Calu3 (cell line): Measurements from ENCODE around the gene SLIT3. TPM values are rescaled to one million over a fixed set of nuclear protein-coding genes. Genes with fewer than 3 reads are reported as not detected.

Experiments used
- BruUV-seq: library from RNA; stranded (reverse); fragments of 400-500 nt; replicated peaks from 2 replicates; lab custom pipeline; 2021; lab: Mats Ljungman, UMichigan
- CTCF ChIA-PET: fragments of 300-600 bp; sonication (Branson Sonifier 250); formaldehyde crosslinking; loops from one replicate; lab custom pipeline; 2022; ENCODE audit warnings: antibody characterized with exemption; lab: Charles Lee
- DNase-seq: peaks from one replicate; pipeline ENCODE4 v3.0.0; 2022
- H3K27ac Mint-ChIP-seq: one replicate; pipeline ENCODE4 v1.8.0; 2022; ENCODE audit warnings: mixed read lengths; ENCODE audit not compliant: unreplicated experiment
- H3K27me3 Mint-ChIP-seq: one replicate; pipeline ENCODE4 v1.8.0; 2022; ENCODE audit warnings: mixed read lengths; ENCODE audit not compliant: unreplicated experiment
- H3K36me3 Mint-ChIP-seq: one replicate; pipeline ENCODE4 v1.8.0; 2022; ENCODE audit warnings: mild to moderate bottlenecking, moderate library complexity, mixed read lengths; ENCODE audit not compliant: insufficient read depth, unreplicated experiment
- H3K4me1 Mint-ChIP-seq: one replicate; pipeline ENCODE4 v1.8.0; 2022; ENCODE audit warnings: mild to moderate bottlenecking, low read depth, mixed read lengths; ENCODE audit not compliant: unreplicated experiment
- H3K4me3 Mint-ChIP-seq: one replicate; pipeline ENCODE4 v1.8.0; 2022; ENCODE audit warnings: mild to moderate bottlenecking, low read depth, moderate library complexity, mixed read lengths; ENCODE audit not compliant: unreplicated experiment
- H3K9me3 Mint-ChIP-seq: one replicate; pipeline ENCODE4 v1.8.0; 2022; ENCODE audit warnings: low read depth, mixed read lengths; ENCODE audit not compliant: unreplicated experiment
- CTCF ChIP-seq: fragments of 200-600 bp; IDR thresholded peaks from one replicate; pipeline ENCODE4 v1.8.0; 2022; ENCODE audit warnings: antibody characterized with exemption; ENCODE audit not compliant: unreplicated experiment
- intact Hi-C: fragments of 100-400 bp; cut with micrococcal nuclease; formaldehyde crosslinking; loops from one replicate; pipeline ENCODE4 v1.10.0; 2022; ENCODE audit not compliant: unreplicated experiment
- total RNA-seq: library from RNA; stranded (reverse); gene quantifications from 2 replicates; pipeline ENCODE4 v1.2.3, GENCODE V29; 2022

Gene SLIT3
- total RNA-seq, 1 experiment from 2014 or later = not detected

DNA sequence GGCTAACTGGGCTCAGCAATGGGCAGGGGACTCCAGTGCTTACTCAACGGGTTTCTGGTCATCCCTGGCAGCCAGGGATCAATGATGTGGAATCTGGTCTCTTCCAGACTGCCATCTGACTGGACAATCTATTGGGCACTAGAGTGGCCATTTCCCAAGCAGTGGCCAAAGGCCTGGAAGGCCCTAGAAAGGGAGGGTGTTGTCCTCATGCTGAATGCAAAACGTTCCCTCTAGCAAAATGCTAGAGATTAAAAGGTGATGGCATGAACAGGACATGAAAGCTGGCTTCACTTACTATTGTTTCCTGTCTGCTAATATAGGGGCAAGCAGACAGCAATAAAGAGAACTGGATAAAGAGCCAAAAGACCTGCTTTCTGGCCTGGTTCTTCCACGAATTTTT is 467.6 kb downstream of the SLIT3 start:
- no peak overlapping the region for H3K27ac Mint-ChIP-seq
- no TSS peak for BruUV-seq
- intact Hi-C loops = no loop called here

DNA sequence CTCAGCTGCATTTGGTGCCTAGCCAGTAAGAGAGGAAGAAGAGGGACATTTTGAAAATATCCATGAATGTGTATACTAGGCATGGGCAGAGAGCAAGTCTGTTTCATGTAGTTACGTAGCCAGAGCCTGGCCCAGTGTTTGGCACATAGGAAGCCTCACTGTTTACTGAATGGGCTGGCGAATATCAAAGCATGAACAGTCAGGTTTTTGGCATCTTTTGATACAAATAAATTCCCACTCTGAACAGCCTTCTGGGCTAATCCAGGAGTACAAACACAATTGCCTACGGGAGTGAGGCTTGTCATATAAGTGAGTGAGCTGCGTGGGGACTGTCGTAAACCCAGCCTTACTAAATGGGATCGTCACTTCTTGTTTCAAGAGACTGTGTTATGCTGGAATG is 468.6 kb downstream of the SLIT3 start:
- no peak overlapping the region for H3K27ac Mint-ChIP-seq
- intact Hi-C loops = no loop called here
- peaks cover 70% of the 10 kb centered on the region for H3K27me3 Mint-ChIP-seq
- H3K4me1 Mint-ChIP-seq = no peaks in the 10 kb centered on the region
- CTCF ChIA-PET = no interaction called here
- BruUV-seq = no TSS peak
- no peak for TF ChIP-seq CTCF
- H3K36me3 Mint-ChIP-seq = no peaks in the 10 kb centered on the region
- no peak for DNase-seq
- H3K4me3 Mint-ChIP-seq = no peak overlapping the region
- no peaks in the 10 kb centered on the region for H3K9me3 Mint-ChIP-seq

More for the DNA sequence above, 467.6 kb downstream of the SLIT3 start:
- no peaks in the 10 kb centered on the region for H3K9me3 Mint-ChIP-seq
- no peak for DNase-seq
- no peaks in the 10 kb centered on the region for H3K36me3 Mint-ChIP-seq
- CTCF ChIA-PET = no interaction called here
- TF ChIP-seq CTCF = no peak
- no peak overlapping the region for H3K4me3 Mint-ChIP-seq
- peaks cover 63% of the 10 kb centered on the region for H3K27me3 Mint-ChIP-seq
- no peaks in the 10 kb centered on the region for H3K4me1 Mint-ChIP-seq

DNA sequence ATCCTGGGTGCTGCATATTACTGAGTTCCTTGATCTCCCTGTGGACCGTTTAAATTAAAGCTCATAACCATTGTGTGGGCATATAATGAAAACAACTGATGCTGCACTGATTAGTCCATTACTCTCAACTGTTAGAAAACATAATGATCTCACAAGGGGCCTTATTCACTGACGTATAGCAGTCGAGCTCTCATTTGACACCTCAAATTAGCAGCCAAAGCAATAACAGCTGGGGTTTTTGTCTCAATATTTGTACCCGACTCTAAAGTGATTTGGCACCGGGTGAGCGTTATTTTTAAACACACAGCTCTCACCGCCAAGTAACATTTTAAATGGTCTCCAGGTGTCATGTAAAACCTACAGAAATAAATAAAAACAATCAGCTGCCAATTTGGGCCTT is 469.6 kb downstream of the SLIT3 start:
- Mint-ChIP-seq H3K27me3 (peaks cover 76% of the 10 kb centered on the region), H3K9me3 (no peaks in the 10 kb centered on the region), H3K4me1 (no peaks in the 10 kb centered on the region), H3K36me3 (no peaks in the 10 kb centered on the region), H3K27ac (no peak overlapping the region), H3K4me3 (no peak overlapping the region)
- no peak for TF ChIP-seq CTCF
- BruUV-seq = no TSS peak
- DNase-seq = no peak
- CTCF ChIA-PET = interaction anchor here (0.7 kb wide), 2 partner anchors 18 to 24 kb away, joined by 3 read pairs; no protein-coding TSS in a partner anchor
- intact Hi-C loops = no loop called here

GRCh38 chr5:168830833-168831232 is 470.1 kb downstream of the SLIT3 start:
- Mint-ChIP-seq H3K4me3 (no peak overlapping the region), H3K9me3 (no peaks in the 10 kb centered on the region), H3K27me3 (peaks cover 72% of the 10 kb centered on the region), H3K27ac (no peak overlapping the region), H3K36me3 (no peaks in the 10 kb centered on the region), H3K4me1 (no peaks in the 10 kb centered on the region)
- DNase-seq = no peak
- intact Hi-C loops = no loop called here
- no peak for TF ChIP-seq CTCF
- BruUV-seq = no TSS peak
- CTCF ChIA-PET = interaction anchor here (0.7 kb wide), 2 partner anchors 17 to 23 kb away, joined by 3 read pairs; no protein-coding TSS in a partner anchor
